HG02623 (cell line): Measurements from ENCODE around the gene TXNL4A.

Source experiments
- ATAC-seq: cut with Tn5 transposase; IDR thresholded peaks from one replicate; pipeline ENCODE4 v1.9.1; 2021; ENCODE audit warnings: moderate library complexity; ENCODE audit not compliant: unreplicated experiment

TXNL4A gene

GRCh38 chr18:79949697-79950487 lies 38.5 kb downstream of the TXNL4A start:
- no peak for ATAC-seq

GRCh38 chr18:79948719-79949411 lies 39.5 kb downstream of the TXNL4A start:
- no peak for ATAC-seq

GRCh38 chr18:79947881-79948610 lies 40.3 kb downstream of the TXNL4A start:
- ATAC-seq = no peak

- no peak for ATAC-seq
These were observed 41.2 kb downstream of the TXNL4A start for GRCh38 chr18:79947054-79947755.

- no peak for ATAC-seq
These were observed 43.0 kb downstream of the TXNL4A start for GRCh38 chr18:79945118-79946042.

- peak; percentile 8 for ATAC-seq
These were observed 43.6 kb downstream of the TXNL4A start for GRCh38 chr18:79944746-79945117.

GRCh38 chr18:79944126-79944731 lies 44.1 kb downstream of the TXNL4A start:
- ATAC-seq = peak; percentile 44

- ATAC-seq = no peak
These were observed 44.7 kb downstream of the TXNL4A start for GRCh38 chr18:79943608-79944125.

- ATAC-seq = no peak
These were observed 45.4 kb downstream of the TXNL4A start for GRCh38 chr18:79942786-79943607.

- ATAC-seq = no peak
These were observed 46.2 kb downstream of the TXNL4A start for GRCh38 chr18:79942211-79942610.

- ATAC-seq = no peak
These were observed 46.8 kb downstream of the TXNL4A start for GRCh38 chr18:79941473-79942119.

- no peak for ATAC-seq
These were observed 47.4 kb downstream of the TXNL4A start for GRCh38 chr18:79940814-79941472.

GRCh38 chr18:79940126-79940813 lies 48.1 kb downstream of the TXNL4A start:
- no peak for ATAC-seq

GRCh38 chr18:79939096-79939495 lies 49.3 kb downstream of the TXNL4A start:
- no peak for ATAC-seq

- no peak for ATAC-seq
These were observed 50.2 kb downstream of the TXNL4A start for GRCh38 chr18:79938196-79938595.

GRCh38 chr18:79937103-79937860 lies 51.1 kb downstream of the TXNL4A start:
- no peak for ATAC-seq
